Peyer's patch (tissue), 4 donors: ENCODE results near the gene BPIFB1.

Source experiments
- CTCF ChIP-seq, 6 experiments: fragments of 450-650 bp in 4 of 6; fragments of 200-600 bp in 2 of 6; sonication (generic) in 1 of 6; IDR thresholded peaks; one replicate each; pipeline ENCODE4 v1.5.1; 2017 to 2019; ENCODE audit warnings: antibody characterized with exemption in 6 of 6, mild to moderate bottlenecking in 3 of 6, moderate library complexity in 1 of 6
- POLR2A ChIP-seq, 2 donors: fragments of 450-650 bp; IDR thresholded peaks; one replicate each; pipeline ENCODE4 v1.5.1; 2017; ENCODE audit warnings: antibody characterized with exemption in 2 of 2, mild to moderate bottlenecking in 2 of 2, moderate library complexity in 2 of 2

- TF ChIP-seq CTCF (IDR thresholded peaks at IDR 0.05): no peak
- no peak for TF ChIP-seq POLR2A (IDR thresholded peaks at IDR 0.05)
These were observed 54.6 kb downstream of the BPIFB1 start for GRCh38 chr20:33337531-33338165.
